Astrocyte (in vitro differentiated cells and primary cell): Measurements from ENCODE around the gene PDE7B.

Source experiments
- EZH2 ChIP-seq: IDR thresholded peaks from 2 replicates; pipeline ENCODE4 v1.6.1; 2012; ENCODE audit warnings: mild to moderate bottlenecking, low read length, inconsistent platforms; ENCODE audit not compliant: insufficient read depth
- TF ChIP-seq, protein P1 (sequence below): IDR thresholded peaks from 2 replicates; pipeline ENCODE4 v1.5.1; 2011; ENCODE audit warnings: low read depth, mild to moderate bottlenecking, inconsistent platforms, low read length, moderate library complexity; ENCODE audit not compliant: insufficient read depth

DNA sequence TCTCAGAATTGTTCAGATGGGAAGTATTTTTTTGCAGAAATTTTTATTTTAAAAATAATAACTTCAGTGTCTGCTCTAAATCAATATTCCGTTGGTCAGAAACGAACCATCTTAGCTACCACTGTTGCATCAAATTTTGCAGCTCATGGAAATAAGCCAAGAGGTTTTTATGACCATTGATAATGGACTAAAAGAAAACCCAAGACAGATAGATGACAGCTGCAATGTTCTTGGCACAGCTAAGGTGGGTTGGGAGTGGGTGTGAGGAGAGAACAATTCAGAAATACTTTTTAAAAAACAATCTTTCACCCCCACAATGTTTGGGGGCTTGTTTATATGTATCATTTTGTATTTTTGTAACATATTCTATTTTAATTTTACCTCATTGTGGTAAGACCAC is 121.1 kb downstream of the PDE7B start:
- TF ChIP-seq, protein P1, sequence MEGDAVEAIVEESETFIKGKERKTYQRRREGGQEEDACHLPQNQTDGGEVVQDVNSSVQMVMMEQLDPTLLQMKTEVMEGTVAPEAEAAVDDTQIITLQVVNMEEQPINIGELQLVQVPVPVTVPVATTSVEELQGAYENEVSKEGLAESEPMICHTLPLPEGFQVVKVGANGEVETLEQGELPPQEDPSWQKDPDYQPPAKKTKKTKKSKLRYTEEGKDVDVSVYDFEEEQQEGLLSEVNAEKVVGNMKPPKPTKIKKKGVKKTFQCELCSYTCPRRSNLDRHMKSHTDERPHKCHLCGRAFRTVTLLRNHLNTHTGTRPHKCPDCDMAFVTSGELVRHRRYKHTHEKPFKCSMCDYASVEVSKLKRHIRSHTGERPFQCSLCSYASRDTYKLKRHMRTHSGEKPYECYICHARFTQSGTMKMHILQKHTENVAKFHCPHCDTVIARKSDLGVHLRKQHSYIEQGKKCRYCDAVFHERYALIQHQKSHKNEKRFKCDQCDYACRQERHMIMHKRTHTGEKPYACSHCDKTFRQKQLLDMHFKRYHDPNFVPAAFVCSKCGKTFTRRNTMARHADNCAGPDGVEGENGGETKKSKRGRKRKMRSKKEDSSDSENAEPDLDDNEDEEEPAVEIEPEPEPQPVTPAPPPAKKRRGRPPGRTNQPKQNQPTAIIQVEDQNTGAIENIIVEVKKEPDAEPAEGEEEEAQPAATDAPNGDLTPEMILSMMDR = no peak
- no peak for TF ChIP-seq EZH2
